ENCODE data around the gene NDUFS6.

DNA sequence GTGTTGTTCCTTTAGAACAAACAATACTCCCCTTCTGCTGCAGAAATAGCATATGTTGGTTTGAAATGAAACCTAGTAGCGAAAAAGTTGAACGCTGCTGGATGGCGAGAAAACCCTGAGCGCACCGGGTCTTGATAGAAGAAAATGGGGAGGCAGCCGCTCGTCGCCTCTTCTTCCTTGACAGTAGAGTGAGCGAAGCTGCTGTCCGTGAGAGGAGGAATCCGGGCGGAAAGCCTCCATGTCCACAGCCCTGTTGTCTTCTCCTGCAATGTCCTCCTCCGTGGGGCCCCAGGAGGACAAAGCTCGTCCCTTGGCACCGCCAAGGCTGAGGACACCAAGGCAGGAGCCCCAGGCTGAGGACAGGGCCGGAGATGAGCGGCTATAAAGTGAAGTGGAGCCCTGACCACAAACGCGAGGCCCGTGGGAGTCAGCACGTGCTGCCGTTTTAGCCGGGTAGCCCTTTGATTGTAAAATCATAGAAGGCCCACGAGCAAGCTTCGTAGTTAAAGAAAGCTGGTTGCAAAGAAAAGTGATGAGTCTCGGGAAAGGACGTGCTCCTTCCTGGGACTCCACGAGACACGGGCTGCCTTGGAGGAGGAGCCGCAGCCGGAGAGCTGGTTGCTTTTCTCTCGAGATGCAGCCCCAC, 37.1 kb upstream of the NDUFS6 start:
- no peak for TF ChIP-seq POLR2AphosphoS5 (IDR thresholded peaks at IDR 0.05; ENCODE audit: insufficient read depth in 1 of 2, low read depth in 1 of 2)
- TF ChIP-seq, protein P1, sequence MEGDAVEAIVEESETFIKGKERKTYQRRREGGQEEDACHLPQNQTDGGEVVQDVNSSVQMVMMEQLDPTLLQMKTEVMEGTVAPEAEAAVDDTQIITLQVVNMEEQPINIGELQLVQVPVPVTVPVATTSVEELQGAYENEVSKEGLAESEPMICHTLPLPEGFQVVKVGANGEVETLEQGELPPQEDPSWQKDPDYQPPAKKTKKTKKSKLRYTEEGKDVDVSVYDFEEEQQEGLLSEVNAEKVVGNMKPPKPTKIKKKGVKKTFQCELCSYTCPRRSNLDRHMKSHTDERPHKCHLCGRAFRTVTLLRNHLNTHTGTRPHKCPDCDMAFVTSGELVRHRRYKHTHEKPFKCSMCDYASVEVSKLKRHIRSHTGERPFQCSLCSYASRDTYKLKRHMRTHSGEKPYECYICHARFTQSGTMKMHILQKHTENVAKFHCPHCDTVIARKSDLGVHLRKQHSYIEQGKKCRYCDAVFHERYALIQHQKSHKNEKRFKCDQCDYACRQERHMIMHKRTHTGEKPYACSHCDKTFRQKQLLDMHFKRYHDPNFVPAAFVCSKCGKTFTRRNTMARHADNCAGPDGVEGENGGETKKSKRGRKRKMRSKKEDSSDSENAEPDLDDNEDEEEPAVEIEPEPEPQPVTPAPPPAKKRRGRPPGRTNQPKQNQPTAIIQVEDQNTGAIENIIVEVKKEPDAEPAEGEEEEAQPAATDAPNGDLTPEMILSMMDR (IDR thresholded peaks at IDR 0.05): no peak
- no peak for TF ChIP-seq POLR2A (IDR thresholded peaks at IDR 0.05)

All from vagina (tissue), 2 donors.